Activated CD4-positive, alpha-beta T cell treated with anti-CD3 and anti-CD28 coated beads, Interleukin-2, Interleukin-4, amounts not matched to agents 100 ng/mL and 50 ng/mL, durations not matched to agents 16 hours and 8 hours (primary cell): Measurements from ENCODE around the gene C1orf159.

Source experiments
- DNase-seq: peaks from one replicate; pipeline ENCODE4 v3.0.0-alpha.2; 2020; ENCODE audit warnings: low spot score

The C1orf159 gene

DNA sequence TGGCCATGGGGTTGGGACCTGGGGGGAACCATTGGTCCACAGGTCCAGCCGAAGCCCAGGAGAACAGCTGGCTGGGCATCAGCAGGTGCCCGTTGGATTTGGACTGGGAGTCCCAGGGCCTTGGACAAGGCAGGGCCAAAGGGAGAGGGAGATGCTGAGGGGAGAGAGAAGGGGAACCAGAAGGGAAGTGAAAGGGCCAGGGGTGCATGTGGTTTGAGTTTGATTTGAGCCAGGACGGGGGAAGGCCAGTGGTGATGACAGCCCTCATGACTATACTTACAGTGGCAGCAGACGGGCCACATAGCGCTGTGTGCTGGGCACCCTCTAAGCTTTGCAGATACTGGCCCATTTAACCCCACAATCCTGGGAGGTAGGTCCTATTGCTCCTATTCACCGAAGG lies 77.2 kb downstream of the C1orf159 start:
- DNase-seq = no peak

DNA sequence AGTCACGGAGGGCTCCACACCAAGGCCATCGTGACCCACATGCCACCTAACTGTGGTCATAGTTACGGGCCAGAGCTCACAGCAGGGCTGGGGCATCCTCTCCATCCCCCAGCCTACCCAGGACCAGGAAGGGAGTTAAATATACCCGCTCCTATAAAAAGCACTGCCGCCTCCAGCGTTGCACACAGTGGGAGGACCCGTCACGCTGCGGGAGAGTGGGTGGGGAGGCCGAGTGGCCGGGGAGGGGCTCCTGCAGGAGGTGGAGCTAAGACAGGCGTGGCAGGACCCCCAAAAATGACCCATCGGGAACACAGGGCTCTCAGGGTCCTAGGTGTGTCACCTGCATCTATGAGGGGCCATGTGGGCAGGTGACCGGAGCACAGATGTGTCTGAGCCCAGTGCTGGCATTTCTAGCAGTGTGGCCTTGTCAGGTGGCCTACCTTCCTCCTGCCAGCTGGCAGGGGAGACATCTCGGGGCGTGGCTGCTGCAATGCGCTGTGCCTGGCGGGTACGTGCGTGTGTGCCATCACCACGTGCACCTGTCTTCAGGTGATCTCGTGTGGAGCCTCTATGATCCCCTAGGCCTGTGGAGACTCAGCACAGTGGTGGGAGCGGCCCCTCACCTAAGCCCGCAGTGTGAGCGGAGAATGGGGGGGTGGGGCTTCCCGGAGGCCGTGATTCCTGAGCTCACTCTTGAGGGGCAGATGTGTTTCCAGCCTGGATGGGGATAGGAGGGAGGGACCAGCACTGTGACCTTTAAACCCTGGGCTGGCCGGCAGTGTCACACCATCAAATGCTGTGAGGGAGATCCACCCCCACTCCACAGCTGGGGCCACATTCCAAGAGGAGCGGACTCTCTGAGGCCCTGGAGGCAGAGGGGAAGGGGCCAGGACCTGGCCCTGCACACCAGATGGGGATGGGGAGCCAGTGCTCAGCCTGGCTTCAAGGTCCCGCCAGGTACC lies 78.2 kb downstream of the C1orf159 start:
- no peak for DNase-seq

DNA sequence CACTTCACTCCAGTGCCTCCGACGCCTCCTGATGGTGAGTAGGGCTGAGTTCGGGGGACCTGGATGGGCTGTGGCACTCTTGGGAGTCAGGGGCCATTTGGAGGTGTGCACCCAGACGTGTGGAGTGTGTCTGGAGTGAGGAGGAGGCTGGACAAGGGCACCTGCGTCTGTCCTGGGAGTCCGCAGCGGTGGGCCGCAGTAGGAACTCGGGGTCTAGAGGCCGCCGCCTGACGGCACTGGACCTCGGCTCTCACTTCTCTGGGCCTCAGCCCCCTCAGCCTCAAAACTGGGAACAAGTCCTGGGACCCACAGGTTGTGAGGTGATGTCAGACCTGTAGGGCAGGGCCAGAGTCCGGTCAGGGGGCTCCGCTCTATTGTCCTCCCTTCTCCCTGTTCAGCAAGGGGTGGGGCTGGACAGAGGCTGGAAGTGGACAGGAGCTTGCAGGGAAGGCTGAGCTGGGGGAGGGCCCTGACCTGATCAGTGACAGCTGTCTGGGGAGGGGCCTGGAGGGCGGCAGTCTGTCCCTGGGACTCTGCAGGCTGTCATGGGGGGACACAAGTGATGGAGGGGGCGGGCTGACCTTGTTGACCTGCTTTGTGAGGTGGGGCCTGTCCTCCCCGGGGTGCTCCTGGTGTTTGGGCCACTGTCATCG lies 80.5 kb downstream of the C1orf159 start:
- DNase-seq = no peak

DNA sequence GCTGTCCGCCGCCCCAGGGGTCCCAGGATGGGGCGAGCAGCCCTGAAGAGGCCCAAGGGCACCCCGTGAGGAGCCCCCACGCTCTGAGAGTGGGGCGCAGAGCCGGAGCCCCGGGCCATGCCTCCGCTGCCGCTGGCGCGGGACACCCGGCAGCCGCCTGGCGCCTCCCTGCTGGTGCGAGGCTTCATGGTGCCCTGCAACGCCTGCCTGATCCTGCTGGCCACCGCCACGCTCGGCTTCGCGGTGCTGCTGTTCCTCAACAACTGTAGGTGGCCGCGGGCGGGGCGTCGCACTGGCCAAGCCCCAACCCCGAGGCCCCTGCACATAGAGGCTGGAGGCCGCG lies 81.5 kb downstream of the C1orf159 start:
- no peak for DNase-seq

DNA sequence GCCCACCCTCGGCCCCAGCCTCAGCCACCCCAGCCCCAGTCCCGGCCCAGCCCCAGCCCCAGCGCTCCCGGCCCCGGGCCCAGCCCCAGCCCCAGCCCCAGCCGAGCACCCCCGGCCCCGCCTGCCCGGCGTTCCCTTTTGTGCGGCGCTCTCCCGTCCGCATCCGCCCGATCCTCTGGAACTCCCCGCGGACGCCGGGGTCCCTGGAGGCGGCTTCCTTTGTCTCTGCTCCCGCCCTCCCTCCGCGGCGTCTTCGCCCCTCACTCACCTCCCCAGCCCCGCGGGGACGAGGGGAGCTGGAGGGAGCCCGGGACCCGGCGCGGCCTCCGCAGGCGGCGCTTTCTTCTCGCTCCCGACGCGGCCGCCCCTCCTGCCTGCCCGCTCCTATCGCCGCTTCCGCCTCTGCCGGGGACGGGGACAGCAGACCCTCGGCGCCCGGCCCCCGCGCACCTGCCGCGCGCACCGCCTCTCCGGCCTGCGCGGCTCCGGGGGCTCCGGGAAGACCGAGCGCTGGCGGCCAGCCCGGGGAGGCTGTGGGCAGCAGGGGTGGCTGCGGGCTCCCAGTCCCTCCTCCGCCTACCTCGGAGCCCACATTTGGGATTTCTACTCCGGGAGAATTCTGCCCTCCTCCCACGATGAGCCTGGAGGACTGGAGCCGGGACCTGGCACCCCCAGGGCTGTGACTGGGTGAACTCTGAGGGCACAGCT lies 82.0 kb downstream of the C1orf159 start:
- no peak for DNase-seq

DNA sequence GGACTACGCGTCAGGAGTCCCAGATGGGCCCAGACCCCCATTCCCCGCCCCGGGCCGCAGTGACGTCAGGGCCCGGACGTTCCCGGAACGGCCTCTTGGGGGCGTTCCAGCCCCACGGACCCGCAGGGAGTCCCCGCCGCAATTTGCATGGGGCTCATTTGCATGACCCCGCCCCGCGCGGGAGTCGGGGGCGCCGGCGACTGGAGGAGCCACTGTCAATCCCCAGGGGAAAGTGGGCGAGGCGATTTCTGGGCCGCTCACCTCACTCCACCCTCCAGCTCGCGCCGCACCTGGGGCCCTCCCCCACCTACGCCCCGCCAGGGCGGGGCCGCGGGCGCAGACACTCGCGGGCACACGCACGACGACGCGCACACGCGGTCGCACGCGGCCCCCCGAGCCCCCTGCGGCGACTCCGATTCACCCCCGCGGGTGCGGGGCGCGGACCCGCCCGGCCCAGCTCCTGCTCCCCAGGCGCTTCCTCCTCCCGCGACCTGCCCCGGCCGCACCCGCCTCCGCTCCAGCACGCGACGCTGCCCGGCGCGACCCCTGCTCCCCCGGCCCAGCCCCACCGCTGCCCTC lies 82.8 kb downstream of the C1orf159 start:
- DNase-seq = peak; percentile 88

DNA sequence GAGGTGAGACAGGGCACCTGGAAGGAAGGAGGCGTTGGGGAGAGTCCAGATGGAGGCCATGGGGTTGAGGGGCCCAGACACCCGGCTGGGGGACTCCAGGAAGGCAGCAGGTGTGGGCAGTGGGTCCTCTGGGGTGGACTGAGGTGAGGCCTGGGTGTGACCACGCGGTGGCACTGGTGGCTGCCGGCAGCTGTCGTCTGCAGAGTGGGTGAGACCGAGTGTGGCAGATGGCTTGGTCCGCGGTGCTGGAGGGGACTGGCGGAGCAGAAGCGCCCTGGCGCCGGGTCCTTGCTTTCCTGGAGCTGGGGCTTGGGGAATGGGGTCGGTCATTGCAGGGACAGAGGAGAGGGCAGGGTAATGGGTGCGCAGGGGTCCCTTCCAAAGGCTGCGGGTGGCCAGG lies 83.5 kb downstream of the C1orf159 start:
- DNase-seq = no peak
